Hepatocyte (in vitro differentiated cells): ENCODE results near the gene SLC6A3.

Experiments
- EZH2 ChIP-seq: fragments of 200-600 bp; sonication (generic); IDR thresholded peaks from 2 replicates; pipeline ENCODE4 v1.6.1; 2016; ENCODE audit warnings: antibody characterized with exemption, mild to moderate bottlenecking, borderline replicate concordance
- TF ChIP-seq, protein P1 (sequence below): fragments of 200-600 bp; sonication (generic); IDR thresholded peaks from 2 replicates; pipeline ENCODE4 v1.5.1; 2016; ENCODE audit warnings: antibody characterized with exemption, mild to moderate bottlenecking; ENCODE audit not compliant: poor library complexity

DNA sequence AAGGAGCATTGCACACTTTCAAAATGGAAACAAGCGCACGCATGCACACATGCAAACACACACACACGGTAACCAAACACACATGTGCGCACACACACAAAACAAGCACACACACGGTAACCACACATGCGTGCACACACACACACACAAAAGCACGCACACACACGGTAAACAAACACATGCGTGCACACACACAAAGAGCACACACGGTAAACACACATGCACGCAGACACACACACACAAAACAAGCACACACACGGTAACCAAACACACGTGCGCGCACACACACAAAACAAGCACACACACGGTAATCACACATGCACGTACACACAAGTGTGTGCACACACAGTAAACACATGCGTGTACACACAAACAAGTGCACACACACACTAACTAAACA is 19.3 kb upstream of the SLC6A3 start:
- TF ChIP-seq, protein P1, sequence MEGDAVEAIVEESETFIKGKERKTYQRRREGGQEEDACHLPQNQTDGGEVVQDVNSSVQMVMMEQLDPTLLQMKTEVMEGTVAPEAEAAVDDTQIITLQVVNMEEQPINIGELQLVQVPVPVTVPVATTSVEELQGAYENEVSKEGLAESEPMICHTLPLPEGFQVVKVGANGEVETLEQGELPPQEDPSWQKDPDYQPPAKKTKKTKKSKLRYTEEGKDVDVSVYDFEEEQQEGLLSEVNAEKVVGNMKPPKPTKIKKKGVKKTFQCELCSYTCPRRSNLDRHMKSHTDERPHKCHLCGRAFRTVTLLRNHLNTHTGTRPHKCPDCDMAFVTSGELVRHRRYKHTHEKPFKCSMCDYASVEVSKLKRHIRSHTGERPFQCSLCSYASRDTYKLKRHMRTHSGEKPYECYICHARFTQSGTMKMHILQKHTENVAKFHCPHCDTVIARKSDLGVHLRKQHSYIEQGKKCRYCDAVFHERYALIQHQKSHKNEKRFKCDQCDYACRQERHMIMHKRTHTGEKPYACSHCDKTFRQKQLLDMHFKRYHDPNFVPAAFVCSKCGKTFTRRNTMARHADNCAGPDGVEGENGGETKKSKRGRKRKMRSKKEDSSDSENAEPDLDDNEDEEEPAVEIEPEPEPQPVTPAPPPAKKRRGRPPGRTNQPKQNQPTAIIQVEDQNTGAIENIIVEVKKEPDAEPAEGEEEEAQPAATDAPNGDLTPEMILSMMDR, result no peak
- no peak for TF ChIP-seq EZH2
